GM19455 (cell line): ENCODE results near the gene CYTH2.
"Not testable (repeated sequence)": the region's sequence is repeated elsewhere in the genome, so short reads cannot be mapped to it uniquely, and the experiment has no call there.

Experiments used
- ATAC-seq: cut with Tn5 transposase; IDR thresholded peaks from one replicate; pipeline ENCODE4 v1.9.1; 2021; ENCODE audit not compliant: unreplicated experiment

CYTH2 gene

GRCh38 chr19:48476176-48476575, 7.0 kb downstream of the CYTH2 start:
- no peak for ATAC-seq

GRCh38 chr19:48477067-48477685, 8.0 kb downstream of the CYTH2 start:
- ATAC-seq, result no peak

GRCh38 chr19:48477698-48478338, 8.6 kb downstream of the CYTH2 start:
- no peak for ATAC-seq

GRCh38 chr19:48478339-48479256, 9.4 kb downstream of the CYTH2 start:
- ATAC-seq, result no peak

GRCh38 chr19:48479686-48480085, 10.5 kb downstream of the CYTH2 start:
- ATAC-seq, result no peak

GRCh38 chr19:48480183-48480557, 11.0 kb downstream of the CYTH2 start:
- ATAC-seq, result no peak

GRCh38 chr19:48480558-48481500, 11.7 kb downstream of the CYTH2 start:
- no peak for ATAC-seq

GRCh38 chr19:48481846-48482639, 12.9 kb downstream of the CYTH2 start:
- ATAC-seq, result no peak

GRCh38 chr19:48483301-48483700, 14.1 kb downstream of the CYTH2 start:
- no peak for ATAC-seq

GRCh38 chr19:48484247-48484893, 15.2 kb downstream of the CYTH2 start:
- no peak for ATAC-seq

GRCh38 chr19:48484931-48485612, 15.9 kb downstream of the CYTH2 start:
- no peak for ATAC-seq

- ATAC-seq, result not testable (repeated sequence)
Measured at GRCh38 chr19:48486706-48487105, 17.5 kb downstream of the CYTH2 start.

- ATAC-seq, result no peak
Measured at GRCh38 chr19:48487544-48487943, 18.4 kb downstream of the CYTH2 start.

GRCh38 chr19:48487948-48488347, 18.8 kb downstream of the CYTH2 start:
- ATAC-seq, result no peak

- not testable (repeated sequence) for ATAC-seq
Measured at GRCh38 chr19:48488478-48488877, 19.3 kb downstream of the CYTH2 start.

GRCh38 chr19:48489608-48490216, 20.5 kb downstream of the CYTH2 start:
- ATAC-seq, result no peak

- no peak for ATAC-seq
Measured at GRCh38 chr19:48490981-48491792, 22.0 kb downstream of the CYTH2 start.

- no peak for ATAC-seq
Measured at GRCh38 chr19:48491793-48492123, 22.6 kb downstream of the CYTH2 start.
